HepG2 (cell line): ENCODE measurements around the gene MYH9. TPM values are rescaled to one million over a fixed set of nuclear protein-coding genes. Genes with fewer than 3 reads are reported as not detected.

Experiments used
- ARID2 ChIP-seq: sonication (generic); formaldehyde crosslinking; IDR thresholded peaks from 2 replicates; pipeline ENCODE4 v1.8.1; 2022; ENCODE audit warnings: mild to moderate bottlenecking, missing genetic modification reagents, borderline replicate concordance
- FOXC1 ChIP-seq: sonication (generic); formaldehyde crosslinking; IDR thresholded peaks from 2 replicates; pipeline ENCODE4 v1.8.0; 2022; ENCODE audit warnings: mild to moderate bottlenecking, missing genetic modification reagents, borderline replicate concordance
- MTF1 ChIP-seq: sonication (generic); formaldehyde crosslinking; IDR thresholded peaks from 2 replicates; pipeline ENCODE4 v1.5.0; 2020; ENCODE audit warnings: missing genetic modification reagents
- TAF1 ChIP-seq: sonication (generic); formaldehyde crosslinking; IDR thresholded peaks from 2 replicates; pipeline ENCODE4 v1.4.0; 2020; ENCODE audit warnings: missing genetic modification reagents
- ZFP36 ChIP-seq: fragments of 150-350 bp; IDR thresholded peaks from 2 replicates; pipeline ENCODE4 v1.6.1; 2018; ENCODE audit warnings: borderline replicate concordance, low read length, low read depth; ENCODE audit not compliant: partially characterized antibody
- ZFP36L1 ChIP-seq: sonication (generic); formaldehyde crosslinking; IDR thresholded peaks from 2 replicates; pipeline ENCODE4 v1.8.0; 2022; ENCODE audit warnings: mild to moderate bottlenecking, missing genetic modification reagents, moderate library complexity
- ZNF230 ChIP-seq: sonication (generic); formaldehyde crosslinking; IDR thresholded peaks from 2 replicates; pipeline ENCODE4 v1.4.0; 2020; ENCODE audit warnings: mild to moderate bottlenecking, missing genetic modification reagents
- ZNF570 ChIP-seq: sonication (generic); formaldehyde crosslinking; IDR thresholded peaks from 2 replicates; pipeline ENCODE4 v1.4.0; 2020; ENCODE audit warnings: mild to moderate bottlenecking, missing genetic modification reagents, borderline replicate concordance
- ZNF580 ChIP-seq: IDR thresholded peaks from 2 replicates; pipeline ENCODE4 v1.6.1; 2016; ENCODE audit warnings: low read depth, borderline replicate concordance
- ZNF589 ChIP-seq: sonication (generic); formaldehyde crosslinking; conservative IDR thresholded peaks from 2 replicates; pipeline ENCODE4 v1.8.0; 2022; ENCODE audit warnings: mild to moderate bottlenecking, moderate library complexity, missing genetic modification reagents
- ZNF598 ChIP-seq: sonication (generic); formaldehyde crosslinking; IDR thresholded peaks from 2 replicates; pipeline ENCODE4 v1.5.1; 2020; ENCODE audit warnings: mild to moderate bottlenecking, missing genetic modification reagents, borderline replicate concordance
- polyA plus RNA-seq, 8 experiments: library from polyadenylated mRNA; depleted of rRNA in 3 of 8; stranded (reverse) in 7 of 8; unstranded in 1 of 8; fragments of >200 nt; fragmentation: Illumina TruSeq in 4 of 8; extraction: Trizol in 4 of 8; gene quantifications; 2 replicates each; pipeline versions ENCODE4 v1.2.1 to v1.2.3, GENCODE V29; 2011 to 2016; ENCODE audit warnings: low read depth in 4 of 8, missing spikeins in 1 of 8, mixed read lengths in 1 of 8; ENCODE audit not compliant: insufficient read depth in 1 of 8
- total RNA-seq, 5 experiments: library from RNA; depleted of rRNA; stranded (reverse); fragments of >200 nt; fragmentation: Illumina TruSeq; extraction: Trizol; gene quantifications; 2 replicates each; pipeline ENCODE4 v1.2.3, GENCODE V29; 2016; ENCODE audit warnings: low read depth in 1 of 5
- TF ChIP-seq, protein P1 (sequence below): sonication (generic); formaldehyde crosslinking; conservative IDR thresholded peaks from 2 replicates; pipeline ENCODE4 v1.8.0; 2022; ENCODE audit warnings: low read depth, missing genetic modification reagents
- TF ChIP-seq, protein P2 (sequence below): sonication (generic); formaldehyde crosslinking; IDR thresholded peaks from 2 replicates; pipeline ENCODE4 v1.8.0; 2022; ENCODE audit warnings: mild to moderate bottlenecking, missing genetic modification reagents
- TF ChIP-seq, protein P3 (sequence below): IDR thresholded peaks from 2 replicates; pipeline ENCODE4 v1.6.1; 2016; ENCODE audit warnings: low read depth, control low read depth
- TF ChIP-seq, protein P4 (sequence below): sonication (generic); formaldehyde crosslinking; IDR thresholded peaks from 2 replicates; pipeline ENCODE4 v1.5.0; 2020; ENCODE audit warnings: mild to moderate bottlenecking, missing genetic modification reagents, borderline replicate concordance
- TF ChIP-seq, protein P5 (sequence below): IDR thresholded peaks from 2 replicates; pipeline ENCODE4 v1.6.1; 2016; ENCODE audit warnings: mild to moderate bottlenecking, missing biosample characterization, missing genetic modification reagents
- TF ChIP-seq, protein P6 (sequence below): sonication (generic); formaldehyde crosslinking; IDR thresholded peaks from 2 replicates; pipeline ENCODE4 v1.5.0; 2020; ENCODE audit warnings: mild to moderate bottlenecking, low read depth, missing genetic modification reagents, borderline replicate concordance

The MYH9 gene
- total and polyA plus RNA-seq, 2 of the 13 experiments (the other 11 are each of a cell fraction or from before 2014, with no cell fraction given) = 50.7 to 98.5 TPM

DNA sequence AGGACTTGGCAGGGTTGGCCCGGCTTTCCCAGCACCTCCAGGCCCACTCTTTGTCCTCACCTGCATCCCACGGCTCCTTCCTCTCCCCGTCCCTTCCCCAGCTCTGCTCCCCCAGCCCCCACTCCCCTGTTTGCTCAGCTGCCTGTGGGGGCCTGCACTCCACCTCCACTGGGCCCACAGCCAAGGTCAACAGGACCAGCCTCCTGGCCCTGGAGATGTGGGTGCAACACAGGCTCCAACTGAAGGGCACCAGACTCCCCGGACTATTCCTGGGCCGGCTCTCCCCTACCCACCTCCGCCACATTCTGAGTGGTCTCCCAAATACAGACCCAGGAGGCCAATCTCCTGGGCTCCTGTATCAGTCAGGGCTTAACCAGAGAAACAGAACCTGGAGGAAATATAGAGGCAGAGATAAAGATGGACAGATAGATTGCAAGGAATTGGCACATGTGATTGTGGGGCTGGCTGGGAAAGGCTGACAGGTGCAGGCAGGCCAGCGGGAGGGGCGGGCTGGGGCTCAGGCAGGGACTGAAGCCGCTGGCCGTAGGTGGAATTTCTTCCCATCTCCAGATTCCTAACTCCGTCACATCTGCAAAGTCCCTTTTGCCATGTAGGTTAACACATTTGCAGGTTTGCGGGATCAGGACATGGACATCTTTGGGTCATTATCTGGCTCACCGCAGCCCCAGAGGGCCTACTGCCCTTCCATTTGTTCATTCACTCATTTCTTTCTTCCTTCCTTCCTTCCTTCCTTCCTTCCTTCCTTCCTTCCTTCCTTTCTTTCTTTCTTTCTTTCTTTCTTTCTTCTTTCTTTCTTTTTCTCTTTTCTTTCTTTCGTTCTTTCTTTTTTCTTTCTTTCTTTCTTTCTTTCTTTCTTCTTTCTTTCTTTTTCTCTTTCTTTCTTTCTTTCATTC is 45.8 kb upstream of the MYH9 start (continued):
- TF ChIP-seq ARID2 = no peak
- TF ChIP-seq, protein P1, sequence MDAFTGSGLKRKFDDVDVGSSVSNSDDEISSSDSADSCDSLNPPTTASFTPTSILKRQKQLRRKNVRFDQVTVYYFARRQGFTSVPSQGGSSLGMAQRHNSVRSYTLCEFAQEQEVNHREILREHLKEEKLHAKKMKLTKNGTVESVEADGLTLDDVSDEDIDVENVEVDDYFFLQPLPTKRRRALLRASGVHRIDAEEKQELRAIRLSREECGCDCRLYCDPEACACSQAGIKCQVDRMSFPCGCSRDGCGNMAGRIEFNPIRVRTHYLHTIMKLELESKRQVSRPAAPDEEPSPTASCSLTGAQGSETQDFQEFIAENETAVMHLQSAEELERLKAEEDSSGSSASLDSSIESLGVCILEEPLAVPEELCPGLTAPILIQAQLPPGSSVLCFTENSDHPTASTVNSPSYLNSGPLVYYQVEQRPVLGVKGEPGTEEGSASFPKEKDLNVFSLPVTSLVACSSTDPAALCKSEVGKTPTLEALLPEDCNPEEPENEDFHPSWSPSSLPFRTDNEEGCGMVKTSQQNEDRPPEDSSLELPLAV (CRISPR knock-in tag) = no peak
- 0 out of 2 replicates have a peak, but pooled peaks have one; percentile 18 for TF ChIP-seq ZNF598 (CRISPR knock-in tag)
- TF ChIP-seq FOXC1 (CRISPR knock-in tag) = no peak; the same call in 1 of the 2 replicates
- TF ChIP-seq, protein P2, sequence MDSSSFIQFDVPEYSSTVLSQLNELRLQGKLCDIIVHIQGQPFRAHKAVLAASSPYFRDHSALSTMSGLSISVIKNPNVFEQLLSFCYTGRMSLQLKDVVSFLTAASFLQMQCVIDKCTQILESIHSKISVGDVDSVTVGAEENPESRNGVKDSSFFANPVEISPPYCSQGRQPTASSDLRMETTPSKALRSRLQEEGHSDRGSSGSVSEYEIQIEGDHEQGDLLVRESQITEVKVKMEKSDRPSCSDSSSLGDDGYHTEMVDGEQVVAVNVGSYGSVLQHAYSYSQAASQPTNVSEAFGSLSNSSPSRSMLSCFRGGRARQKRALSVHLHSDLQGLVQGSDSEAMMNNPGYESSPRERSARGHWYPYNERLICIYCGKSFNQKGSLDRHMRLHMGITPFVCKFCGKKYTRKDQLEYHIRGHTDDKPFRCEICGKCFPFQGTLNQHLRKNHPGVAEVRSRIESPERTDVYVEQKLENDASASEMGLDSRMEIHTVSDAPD = peak; percentile 26; the same call in 1 of the 2 replicates
- no peak for TF ChIP-seq ZNF580
- no peak for TF ChIP-seq ZNF230 (CRISPR knock-in tag)
- 0 out of 2 replicates have a peak, but pooled peaks have one; percentile 80 for TF ChIP-seq ZNF589 (CRISPR knock-in tag)
- TF ChIP-seq ZFP36 = no peak
- TF ChIP-seq, protein P3, sequence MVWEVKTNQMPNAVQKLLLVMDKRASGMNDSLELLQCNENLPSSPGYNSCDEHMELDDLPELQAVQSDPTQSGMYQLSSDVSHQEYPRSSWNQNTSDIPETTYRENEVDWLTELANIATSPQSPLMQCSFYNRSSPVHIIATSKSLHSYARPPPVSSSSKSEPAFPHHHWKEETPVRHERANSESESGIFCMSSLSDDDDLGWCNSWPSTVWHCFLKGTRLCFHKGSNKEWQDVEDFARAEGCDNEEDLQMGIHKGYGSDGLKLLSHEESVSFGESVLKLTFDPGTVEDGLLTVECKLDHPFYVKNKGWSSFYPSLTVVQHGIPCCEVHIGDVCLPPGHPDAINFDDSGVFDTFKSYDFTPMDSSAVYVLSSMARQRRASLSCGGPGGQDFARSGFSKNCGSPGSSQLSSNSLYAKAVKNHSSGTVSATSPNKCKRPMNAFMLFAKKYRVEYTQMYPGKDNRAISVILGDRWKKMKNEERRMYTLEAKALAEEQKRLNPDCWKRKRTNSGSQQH (CRISPR knock-in tag) = no peak
- no peak for TF ChIP-seq ZNF570 (CRISPR knock-in tag)
- TF ChIP-seq, protein P4, sequence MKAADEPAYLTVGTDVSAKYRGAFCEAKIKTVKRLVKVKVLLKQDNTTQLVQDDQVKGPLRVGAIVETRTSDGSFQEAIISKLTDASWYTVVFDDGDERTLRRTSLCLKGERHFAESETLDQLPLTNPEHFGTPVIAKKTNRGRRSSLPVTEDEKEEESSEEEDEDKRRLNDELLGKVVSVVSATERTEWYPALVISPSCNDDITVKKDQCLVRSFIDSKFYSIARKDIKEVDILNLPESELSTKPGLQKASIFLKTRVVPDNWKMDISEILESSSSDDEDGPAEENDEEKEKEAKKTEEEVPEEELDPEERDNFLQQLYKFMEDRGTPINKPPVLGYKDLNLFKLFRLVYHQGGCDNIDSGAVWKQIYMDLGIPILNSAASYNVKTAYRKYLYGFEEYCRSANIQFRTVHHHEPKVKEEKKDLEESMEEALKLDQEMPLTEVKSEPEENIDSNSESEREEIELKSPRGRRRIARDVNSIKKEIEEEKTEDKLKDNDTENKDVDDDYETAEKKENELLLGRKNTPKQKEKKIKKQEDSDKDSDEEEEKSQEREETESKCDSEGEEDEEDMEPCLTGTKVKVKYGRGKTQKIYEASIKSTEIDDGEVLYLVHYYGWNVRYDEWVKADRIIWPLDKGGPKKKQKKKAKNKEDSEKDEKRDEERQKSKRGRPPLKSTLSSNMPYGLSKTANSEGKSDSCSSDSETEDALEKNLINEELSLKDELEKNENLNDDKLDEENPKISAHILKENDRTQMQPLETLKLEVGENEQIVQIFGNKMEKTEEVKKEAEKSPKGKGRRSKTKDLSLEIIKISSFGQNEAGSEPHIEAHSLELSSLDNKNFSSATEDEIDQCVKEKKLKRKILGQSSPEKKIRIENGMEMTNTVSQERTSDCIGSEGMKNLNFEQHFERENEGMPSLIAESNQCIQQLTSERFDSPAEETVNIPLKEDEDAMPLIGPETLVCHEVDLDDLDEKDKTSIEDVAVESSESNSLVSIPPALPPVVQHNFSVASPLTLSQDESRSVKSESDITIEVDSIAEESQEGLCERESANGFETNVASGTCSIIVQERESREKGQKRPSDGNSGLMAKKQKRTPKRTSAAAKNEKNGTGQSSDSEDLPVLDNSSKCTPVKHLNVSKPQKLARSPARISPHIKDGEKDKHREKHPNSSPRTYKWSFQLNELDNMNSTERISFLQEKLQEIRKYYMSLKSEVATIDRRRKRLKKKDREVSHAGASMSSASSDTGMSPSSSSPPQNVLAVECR (CRISPR knock-in tag) = peak; percentile 62; the same call in 1 of the 2 replicates
- TF ChIP-seq, protein P5, sequence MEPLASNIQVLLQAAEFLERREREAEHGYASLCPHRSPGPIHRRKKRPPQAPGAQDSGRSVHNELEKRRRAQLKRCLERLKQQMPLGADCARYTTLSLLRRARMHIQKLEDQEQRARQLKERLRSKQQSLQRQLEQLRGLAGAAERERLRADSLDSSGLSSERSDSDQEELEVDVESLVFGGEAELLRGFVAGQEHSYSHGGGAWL = no peak
- TF ChIP-seq, protein P6, sequence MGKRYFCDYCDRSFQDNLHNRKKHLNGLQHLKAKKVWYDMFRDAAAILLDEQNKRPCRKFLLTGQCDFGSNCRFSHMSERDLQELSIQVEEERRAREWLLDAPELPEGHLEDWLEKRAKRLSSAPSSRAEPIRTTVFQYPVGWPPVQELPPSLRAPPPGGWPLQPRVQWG (CRISPR knock-in tag) = no peak
- no peak for TF ChIP-seq MTF1 (CRISPR knock-in tag)
- no peak for TF ChIP-seq ZFP36L1
- TF ChIP-seq TAF1 = peak; percentile 45
